CD1c-positive myeloid dendritic cell (primary cell): Measurements from ENCODE around the gene SOCS2.
"Not testable (repeated sequence)": the region's sequence is repeated elsewhere in the genome, so short reads cannot be mapped to it uniquely, and the experiment has no call there.

Experiments used
- DNase-seq: peaks from one replicate; pipeline ENCODE4 v3.0.0-alpha.2; 2016; ENCODE audit errors: extremely low spot score

Gene SOCS2

DNA sequence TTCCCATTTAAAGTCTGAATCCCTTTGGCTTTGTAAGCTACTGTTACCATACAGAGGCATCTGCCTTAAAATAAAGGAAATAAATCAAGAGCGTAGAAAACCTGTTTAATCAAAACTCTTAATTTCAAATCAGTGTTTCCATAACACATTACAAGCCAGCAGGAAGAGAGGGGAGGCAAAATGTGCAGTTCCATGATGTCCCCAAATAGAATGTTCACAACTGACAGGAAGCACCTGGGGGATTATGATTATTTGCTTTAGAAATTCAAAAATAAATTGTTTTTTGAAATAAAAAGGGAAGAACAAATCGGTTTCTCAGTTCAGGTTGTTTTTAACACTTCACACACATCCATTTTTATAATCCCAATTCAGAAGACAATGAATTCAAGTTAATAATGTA lies 21.4 kb downstream of the SOCS2 start:
- DNase-seq = no peak

GRCh38 chr12:93594766-93595311 lies 22.4 kb downstream of the SOCS2 start:
- no peak for DNase-seq

GRCh38 chr12:93595351-93595750 lies 22.9 kb downstream of the SOCS2 start:
- no peak for DNase-seq

DNA sequence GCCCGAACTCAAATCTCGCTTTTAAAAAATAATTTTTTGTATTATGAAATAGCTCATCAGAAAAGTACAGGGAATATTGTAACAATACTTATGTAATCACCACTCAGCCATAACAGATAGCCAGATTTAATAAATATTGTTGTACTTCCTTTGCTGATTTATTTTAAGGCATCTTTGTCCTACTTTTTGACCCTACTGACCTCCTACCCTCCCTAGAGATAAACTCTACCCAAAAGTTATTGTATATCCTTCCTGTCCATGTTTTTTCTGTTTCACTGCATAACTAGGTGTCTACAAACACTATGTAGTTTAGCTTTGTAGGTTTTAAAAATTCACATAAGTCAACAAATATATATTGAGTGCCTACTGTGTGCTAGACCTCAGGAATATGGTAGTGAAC lies 25.1 kb downstream of the SOCS2 start:
- DNase-seq = no peak

- no peak for DNase-seq
Measured at GRCh38 chr12:93599192-93599591, 26.7 kb downstream of the SOCS2 start.

DNA sequence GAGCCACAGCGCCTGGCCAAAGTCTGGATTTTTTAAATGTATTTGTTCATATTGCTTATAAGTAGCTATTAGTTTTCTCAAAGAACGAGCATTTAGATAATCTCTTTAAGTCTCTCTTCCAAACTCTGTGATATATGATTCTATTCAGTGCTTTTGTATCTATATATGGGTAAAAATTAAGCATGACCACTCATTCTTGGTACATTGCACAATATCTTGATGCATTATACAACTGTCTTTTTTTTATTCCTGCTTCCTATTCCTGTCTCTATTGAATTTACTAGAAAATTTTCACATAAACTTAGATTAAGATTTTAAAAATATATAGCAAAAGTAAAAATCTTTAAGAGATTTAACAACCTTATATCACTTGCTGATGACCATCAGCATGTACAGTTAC lies 29.1 kb downstream of the SOCS2 start:
- DNase-seq = no peak

- DNase-seq = peak; percentile 80
Measured at GRCh38 chr12:93602897-93603668, 30.6 kb downstream of the SOCS2 start.

DNA sequence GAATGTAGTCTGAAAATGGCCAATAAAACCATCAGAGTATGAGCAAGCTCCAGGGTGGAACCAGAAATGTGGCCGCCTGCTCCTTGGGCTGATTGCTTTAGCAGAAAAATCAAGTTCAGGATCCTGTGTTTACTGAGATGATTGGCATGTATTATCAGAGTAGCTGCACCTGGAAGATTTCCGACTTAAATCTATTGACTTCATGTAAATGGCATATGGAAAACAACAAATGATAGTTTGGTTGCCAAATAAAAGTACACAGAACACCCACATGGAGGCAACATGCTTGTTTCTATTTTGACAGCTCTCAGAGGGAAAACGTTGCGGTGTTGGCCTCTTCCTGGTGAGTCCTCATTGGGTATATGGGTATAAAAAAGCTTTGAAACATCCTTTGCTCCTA lies 31.3 kb downstream of the SOCS2 start:
- DNase-seq = no peak

- DNase-seq = no peak
Measured at GRCh38 chr12:93608313-93608712, 35.8 kb downstream of the SOCS2 start.

GRCh38 chr12:93609281-93610192 lies 37.1 kb downstream of the SOCS2 start:
- DNase-seq = no peak

DNA sequence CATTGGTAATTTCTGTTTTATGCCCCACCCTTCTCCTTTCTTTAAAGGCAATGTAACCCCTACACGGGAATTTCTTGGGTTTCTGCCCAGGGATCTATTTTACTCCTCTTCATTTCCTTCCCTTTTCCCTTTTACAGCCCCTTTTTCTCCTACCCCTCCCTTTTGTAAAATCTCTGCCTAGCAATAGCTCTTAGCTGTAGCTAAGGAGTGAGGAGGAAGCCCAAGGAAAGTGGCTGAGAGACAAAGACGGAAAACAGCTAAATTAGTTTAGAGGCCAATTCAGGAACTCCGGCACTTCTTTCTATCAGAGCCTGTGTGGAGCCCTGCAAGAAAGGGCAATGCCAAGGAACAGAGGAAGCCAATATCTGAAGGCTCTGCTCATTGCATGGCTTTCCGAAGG lies 40.3 kb downstream of the SOCS2 start:
- no peak for DNase-seq

- no peak for DNase-seq
Measured at GRCh38 chr12:93614917-93615596, 42.6 kb downstream of the SOCS2 start.

DNA sequence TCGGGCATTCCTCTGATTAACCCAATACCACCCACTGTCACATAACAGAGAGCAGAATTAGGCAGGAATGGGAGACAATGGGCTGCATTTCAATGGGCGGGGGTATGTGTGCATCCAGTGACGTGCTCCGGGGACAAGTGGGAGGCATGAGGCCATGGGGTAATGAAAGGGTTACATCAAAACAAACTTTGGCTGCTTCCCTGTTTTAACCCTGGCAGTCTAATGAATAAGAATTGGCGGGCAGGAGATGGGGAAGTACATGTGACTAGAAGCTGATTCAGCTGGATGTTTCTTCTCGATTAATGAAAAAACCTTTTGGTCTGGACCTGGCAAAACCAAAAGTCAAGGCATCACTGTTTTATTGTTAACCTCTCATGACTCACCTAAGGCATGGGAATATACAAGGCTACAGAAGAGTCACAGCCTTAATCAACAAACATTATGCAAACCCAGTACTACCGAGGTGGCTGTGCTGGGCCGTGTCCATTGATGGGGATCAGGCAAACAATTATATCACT lies 44.2 kb downstream of the SOCS2 start:
- peak; percentile 72 for DNase-seq

GRCh38 chr12:93618891-93619410 lies 46.5 kb downstream of the SOCS2 start:
- no peak for DNase-seq

DNA sequence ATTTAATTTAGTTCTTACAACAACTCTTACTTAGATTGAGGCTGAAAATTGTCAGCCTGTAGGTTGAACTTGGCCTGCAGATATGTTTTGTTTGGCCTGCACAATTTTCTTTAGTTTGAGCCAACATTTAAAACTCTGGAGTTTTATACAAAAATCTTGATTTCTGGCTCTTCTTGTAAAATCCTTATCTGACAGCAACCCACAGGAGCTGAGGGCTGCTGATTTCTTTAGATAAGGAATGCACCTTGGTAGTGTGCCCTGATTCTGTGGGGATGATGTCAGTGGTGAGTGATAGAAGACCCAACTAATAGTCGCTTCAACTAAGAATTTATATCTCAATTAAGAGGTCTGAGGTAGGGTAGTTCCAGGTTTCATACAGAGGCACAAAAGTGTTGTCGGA lies 49.5 kb downstream of the SOCS2 start:
- no peak for DNase-seq

GRCh38 chr12:93622485-93622884 lies 50.0 kb downstream of the SOCS2 start:
- DNase-seq = no peak

DNA sequence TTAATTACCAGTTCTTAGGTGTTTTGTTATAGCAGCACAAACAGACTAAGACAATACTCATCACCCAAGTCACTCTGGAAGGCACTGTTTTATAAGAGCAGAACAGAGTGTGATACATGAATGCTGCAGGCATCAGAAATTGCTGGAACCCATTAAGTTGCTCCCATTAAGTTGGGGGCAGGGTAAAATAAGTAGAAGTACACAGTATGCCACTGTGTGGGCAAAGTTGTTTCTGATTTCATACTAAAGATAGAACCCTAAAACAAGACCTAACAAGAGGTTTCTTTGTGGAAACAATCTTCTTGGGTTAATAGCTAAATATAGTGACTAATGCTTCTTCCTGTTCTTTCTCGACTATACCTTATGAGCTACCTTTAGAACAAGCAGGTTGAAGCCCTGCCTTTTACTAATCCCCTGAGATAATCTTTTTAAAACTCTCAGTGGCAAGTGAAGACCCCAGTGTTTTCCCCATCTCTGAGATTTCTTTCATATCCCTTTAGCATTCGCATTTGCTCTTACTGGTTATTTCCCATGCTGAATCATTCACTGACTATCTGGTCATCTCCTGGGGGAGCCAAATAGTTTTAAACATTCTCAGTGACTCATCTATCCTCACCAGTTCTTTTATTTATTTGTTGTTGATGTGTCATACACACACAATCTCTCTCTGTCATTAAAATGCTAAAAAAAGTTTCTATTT lies 52.3 kb downstream of the SOCS2 start:
- DNase-seq = no peak

DNA sequence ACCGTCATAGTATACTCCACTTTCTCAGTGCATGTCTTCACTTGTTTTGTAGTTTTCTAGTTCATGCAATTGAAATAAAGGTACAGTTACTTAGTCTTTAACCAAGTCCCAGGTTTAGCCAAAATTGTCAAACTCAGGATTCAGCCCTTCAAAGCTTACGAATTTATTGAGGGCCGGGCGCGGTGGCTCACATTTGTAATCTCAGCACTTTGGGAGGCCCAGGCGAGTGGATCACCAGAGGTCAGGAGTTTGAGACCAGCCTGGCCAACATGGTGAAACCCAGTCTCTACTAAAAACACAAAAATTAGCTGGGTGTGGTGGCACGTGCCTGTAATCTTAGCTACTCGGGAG lies 52.8 kb downstream of the SOCS2 start:
- DNase-seq = not testable (repeated sequence)

DNA sequence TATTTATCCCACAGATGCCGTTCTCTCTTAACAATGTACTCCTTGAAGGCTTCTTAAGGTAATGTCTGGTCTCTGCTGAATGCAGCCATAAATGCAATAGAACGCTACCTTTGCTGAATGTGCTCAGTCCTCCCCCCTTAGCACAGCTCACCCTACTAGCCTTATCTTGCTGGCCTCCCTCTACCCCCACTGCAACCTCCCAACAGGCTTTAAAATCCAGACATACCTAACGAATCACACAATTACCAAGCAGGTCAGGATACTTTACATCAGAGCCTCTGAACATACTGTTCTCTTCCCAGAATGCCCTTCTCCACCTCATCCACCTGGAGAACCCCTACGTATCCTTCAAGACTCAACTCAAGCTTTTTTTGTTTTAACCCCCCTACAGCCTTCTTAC lies 53.7 kb downstream of the SOCS2 start:
- no peak for DNase-seq
